ENCODE results near the gene FAM118A. TPM values are rescaled to one million over a fixed set of nuclear protein-coding genes. Genes with fewer than 3 reads are reported as not detected.

FAM118A gene
- total and polyA plus RNA-seq, 9 of the 15 experiments (the other 6 are each of a cell fraction or from before 2014, with no cell fraction given) = 17.0 to 223 (median 59.4) TPM

GRCh38 chr22:45320357-45320976 lies 10.7 kb downstream of the FAM118A start:
- Histone ChIP-seq H2AFZ (ENCODE audit: low read depth, low read length) (no peak overlapping the region), H3K4me3 (no peak overlapping the region), H3K9me1 (ENCODE audit: control insufficient read depth, insufficient read depth, low read length) (peaks cover 7% of the 10 kb centered on the region), H4K20me1 (replicated peaks; ENCODE audit: control insufficient read depth, insufficient read depth, low read length) (peaks cover 25% of the 10 kb centered on the region; the same call in 1 of the 2 replicates), H3K79me2 (ENCODE audit: control insufficient read depth, insufficient read depth, low read length) (peaks cover 77% of the 10 kb centered on the region), H3K9ac (ENCODE audit: insufficient read depth in 1 of 2, low read depth in 2 of 2, low read length in 2 of 2) (no peak overlapping the region), H3K27ac (ENCODE audit: extremely low read depth, low read depth, low read length) (no peak overlapping the region), H3K36me3 (ENCODE audit: control insufficient read depth, insufficient read depth, low read length) (peaks cover 72% of the 10 kb centered on the region), H3K9me3 (replicated peaks; ENCODE audit: control insufficient read depth, insufficient read depth, low read depth, low read length) (no peaks in the 10 kb centered on the region), H3K4me1 (replicated peaks in 1 of 2; ENCODE audit: control insufficient read depth in 2 of 2, insufficient read depth in 2 of 2, low read length in 2 of 2) (peaks cover 14 to 40% of the 10 kb centered on the region in 2 experiments), H3K27me3 (ENCODE audit: control insufficient read depth in 2 of 2, insufficient read depth in 2 of 2, low read length in 2 of 2) (no peaks in the 10 kb centered on the region), H3K4me2 (ENCODE audit: insufficient read depth, low read length) (no peak overlapping the region)
- DNase-seq (ENCODE audit: extremely low read depth in 1 of 4, low spot score in 3 of 4) = no peak
- in situ Hi-C loops (cut with MboI) = no loop called here
- no peak for FAIRE-seq
- BruUV-seq (replicated peaks) = no TSS peak
- CTCF ChIA-PET (ENCODE audit: low intra/inter-chr PET ratio) = no interaction called here
- intact Hi-C loops (cut with micrococcal nuclease) = no loop called here
- ATAC-seq = no peak
- POLR2A ChIA-PET = no interaction called here
- TF ChIP-seq RBM14 (IDR thresholded peaks at IDR 0.05; ENCODE audit: borderline replicate concordance, insufficient read depth, low read depth, low read length) (no peak), ZKSCAN3 (CRISPR knock-in tag; IDR thresholded peaks at IDR 0.05) (no peak), ETV1 (tag; conservative IDR thresholded peaks at IDR 0.05; ENCODE audit: low read depth) (no peak), MYBL2 (IDR thresholded peaks at IDR 0.05; ENCODE audit: low read depth) (no peak), MYBL2 (CRISPR knock-in tag; IDR thresholded peaks at IDR 0.05; ENCODE audit: borderline replicate concordance) (no peak), HEY1 (CRISPR knock-in tag; IDR thresholded peaks at IDR 0.05; ENCODE audit: borderline replicate concordance) (no peak), SMAD1 (IDR thresholded peaks at IDR 0.05; ENCODE audit: low read depth, low read length, partially characterized antibody) (no peak), ZFP91 (CRISPR knock-in tag; IDR thresholded peaks at IDR 0.05) (no peak), CSDE1 (IDR thresholded peaks at IDR 0.05) (no peak), MTA2 (IDR thresholded peaks at IDR 0.05; ENCODE audit: low read depth) (no peak), CXXC5 (CRISPR knock-in tag; IDR thresholded peaks at IDR 0.05) (no peak), ATF7 (IDR thresholded peaks at IDR 0.05) (no peak), ZNF584 (CRISPR knock-in tag; IDR thresholded peaks at IDR 0.05; ENCODE audit: low read depth) (no peak), TAF9B (IDR thresholded peaks at IDR 0.05; ENCODE audit: partially characterized antibody) (no peak), ADNP (tag; IDR thresholded peaks at IDR 0.05) (no peak), FOXM1 (IDR thresholded peaks at IDR 0.05; ENCODE audit: low read depth) (no peak), FOXM1 (CRISPR knock-in tag; IDR thresholded peaks at IDR 0.05; ENCODE audit: low read depth) (no peak), NEUROD1 (IDR thresholded peaks at IDR 0.05; ENCODE audit: borderline replicate concordance, low read depth, low read length, partially characterized antibody) (no peak), ZNF444 (CRISPR knock-in tag; IDR thresholded peaks at IDR 0.05) (no peak)
- WGBS (ENCODE audit: insufficient coverage, low coverage, missing lambda C conversion rate) = 95% methylated on average over 5 of the region's 9 CpGs

Data from K562 (cell line).